ENCODE data around the gene CELSR3. TPM values are rescaled to one million over a fixed set of nuclear protein-coding genes. Genes with fewer than 3 reads are reported as not detected.

The CELSR3 gene
- total RNA-seq, 2 donors from 2014 or later: 20.7 to 30.1 TPM

GRCh38 chr3:48595075-48595525 lies 67.6 kb downstream of the CELSR3 start, which contains the start of gene COL7A1:
Gene COL7A1 (minus strand): TSS chr3:48595329. CDS start chr3:48595159, 170 bp downstream.
- H3K36me3 Mint-ChIP-seq (ENCODE audit: low read depth): peaks cover 22% of the 10 kb centered on the region
- H3K27me3 Mint-ChIP-seq (ENCODE audit: insufficient read depth): peaks cover 9% of the 10 kb centered on the region
- no peak for DNase-seq
- Histone ChIP-seq H3K4me3 (ENCODE audit: low read length) (no peak within 1 kb of the TSS), H3K9me3 (ENCODE audit: control insufficient read depth, low read length) (no peaks in the 10 kb centered on the region), H3K27ac (ENCODE audit: low read depth, low read length) (no peak within 1 kb of the TSS), H3K27me3 (ENCODE audit: control insufficient read depth, insufficient read depth, low read length, poor library complexity, severe bottlenecking) (peaks cover 17% of the 10 kb centered on the region), H3K4me1 (ENCODE audit: control insufficient read depth, insufficient read depth, low read length) (no peaks in the 10 kb centered on the region), H3K9ac (ENCODE audit: extremely low read depth, low read length, poor library complexity, severe bottlenecking) (peak within 1 kb of the TSS; percentile 3), H3K36me3 (ENCODE audit: control insufficient read depth, insufficient read depth, low read length) (peaks cover 16% of the 10 kb centered on the region)
- peak within 1 kb of the TSS; percentile 45 for H3K4me3 Mint-ChIP-seq
- H3K4me1 Mint-ChIP-seq: peaks cover 13% of the 10 kb centered on the region
- TF ChIP-seq CTCF (conservative IDR thresholded peaks at IDR 0.05): no peak
- no peak within 1 kb of the TSS for H3K27ac Mint-ChIP-seq
- WGBS, 2 experiments (ENCODE audit: insufficient coverage in 1 of 2, insufficient read length in 1 of 2): 19 to 27% methylated on average over 11 to 35 of the region's 35 CpGs
- H3K9me3 Mint-ChIP-seq: no peaks in the 10 kb centered on the region

- H3K4me3 ChIP-seq (ENCODE audit: low read length): no peak overlapping the region
- Mint-ChIP-seq H3K36me3 (ENCODE audit: low read depth) (peaks cover 16% of the 10 kb centered on the region), H3K4me3 (peak overlapping the region; percentile 45), H3K9me3 (no peaks in the 10 kb centered on the region), H3K4me1 (peaks cover 13% of the 10 kb centered on the region), H3K27ac (no peak overlapping the region), H3K27me3 (ENCODE audit: insufficient read depth) (peaks cover 9% of the 10 kb centered on the region)
- peak overlapping the region; percentile 3 for H3K9ac ChIP-seq (ENCODE audit: extremely low read depth, low read length, poor library complexity, severe bottlenecking)
- H3K4me1 ChIP-seq (ENCODE audit: control insufficient read depth, insufficient read depth, low read length): no peaks in the 10 kb centered on the region
- H3K9me3 ChIP-seq (ENCODE audit: control insufficient read depth, low read length): no peaks in the 10 kb centered on the region
- H3K27me3 ChIP-seq (ENCODE audit: control insufficient read depth, insufficient read depth, low read length, poor library complexity, severe bottlenecking): peaks cover 17% of the 10 kb centered on the region
- no peak for TF ChIP-seq CTCF (conservative IDR thresholded peaks at IDR 0.05)
- no peak overlapping the region for H3K27ac ChIP-seq (ENCODE audit: low read depth, low read length)
- WGBS, 2 experiments (ENCODE audit: insufficient coverage in 1 of 2, insufficient read length in 1 of 2): 52% methylated on average over 11 to 38 of the region's 39 CpGs
- H3K36me3 ChIP-seq (ENCODE audit: control insufficient read depth, insufficient read depth, low read length): peaks cover 10% of the 10 kb centered on the region
- DNase-seq: peak; percentile 65
Observed at GRCh38 chr3:48594417-48595049, 68.2 kb downstream of the CELSR3 start.

- Histone ChIP-seq H3K27me3 (ENCODE audit: control insufficient read depth, insufficient read depth, low read length, poor library complexity, severe bottlenecking) (peaks cover 17% of the 10 kb centered on the region), H3K4me3 (ENCODE audit: low read length) (no peak overlapping the region), H3K9ac (ENCODE audit: extremely low read depth, low read length, poor library complexity, severe bottlenecking) (no peak overlapping the region), H3K4me1 (ENCODE audit: control insufficient read depth, insufficient read depth, low read length) (no peaks in the 10 kb centered on the region), H3K9me3 (ENCODE audit: control insufficient read depth, low read length) (no peaks in the 10 kb centered on the region), H3K36me3 (ENCODE audit: control insufficient read depth, insufficient read depth, low read length) (no peaks in the 10 kb centered on the region), H3K27ac (ENCODE audit: low read depth, low read length) (no peak overlapping the region)
- peaks cover 9% of the 10 kb centered on the region for H3K27me3 Mint-ChIP-seq (ENCODE audit: insufficient read depth)
- peaks cover 8% of the 10 kb centered on the region for H3K36me3 Mint-ChIP-seq (ENCODE audit: low read depth)
- H3K9me3 Mint-ChIP-seq: no peaks in the 10 kb centered on the region
- no peak for DNase-seq
- H3K27ac Mint-ChIP-seq: no peak overlapping the region
- 93% methylated on average over 6 to 9 of the region's 9 CpGs for WGBS, 2 experiments (ENCODE audit: insufficient coverage in 1 of 2, insufficient read length in 1 of 2)
- H3K4me3 Mint-ChIP-seq: no peak overlapping the region
- H3K4me1 Mint-ChIP-seq: peaks cover 13% of the 10 kb centered on the region
- TF ChIP-seq CTCF (conservative IDR thresholded peaks at IDR 0.05): no peak
Observed at GRCh38 chr3:48593337-48593736, 69.3 kb downstream of the CELSR3 start.
